GM12878 (cell line): ENCODE measurements around the gene RBM4. TPM values are rescaled to one million over a fixed set of nuclear protein-coding genes. Genes with fewer than 3 reads are reported as not detected.

Experiments
- ATAC-seq: fragments of 200-7000 bp; cut with Tn5 transposase; 3 replicates; pipeline ENCODE4 v1.9.1; 2020; ENCODE audit warnings: mild to moderate bottlenecking, moderate library complexity
- BruUV-seq: library from RNA; stranded (reverse); fragments of 400-500 nt; replicated peaks from 2 replicates; lab custom pipeline; 2021; lab: Mats Ljungman, UMichigan
- CTCF ChIA-PET: fragments of 300-600 bp; sonication (Branson Sonifier 250); formaldehyde crosslinking; extraction: SDS; loops from one replicate; lab custom pipeline; 2021; ENCODE audit warnings: inconsistent platforms; lab: Yijun Ruan, JAX
- POLR2A ChIA-PET: fragments of 350-600 bp; formaldehyde crosslinking; extraction: SDS; loops from one replicate; lab custom pipeline; 2021; ENCODE audit warnings: inconsistent platforms; lab: Charles Lee
- RAD21 ChIA-PET: fragments of 300-600 bp; sonication (Branson Sonifier 250); formaldehyde crosslinking; loops from one replicate; lab custom pipeline; 2023; ENCODE audit warnings: antibody characterized with exemption; ENCODE audit not compliant: unreplicated experiment; lab: Charles Lee
- SMC1A ChIA-PET: fragments of 300-600 bp; sonication (Branson Sonifier 250); formaldehyde crosslinking; loops from one replicate; lab custom pipeline; 2023; ENCODE audit not compliant: unreplicated experiment, uncharacterized antibody; lab: Charles Lee
- DNase-seq: peaks from one replicate; pipeline ENCODE4 v3.0.0-alpha.2; 2011; ENCODE audit warnings: low read depth, low spot score
- FAIRE-seq: peaks from 3 replicates; lab custom pipeline; 2011; peaks lifted over from hg19 to GRCh38; lab: Jason Lieb, UNC
- H2AFZ ChIP-seq: 2 replicates; pipeline ENCODE4 v1.6.0; 2011; ENCODE audit warnings: low read depth, low read length, control low read depth; ENCODE audit not compliant: control insufficient read depth
- H3K27ac ChIP-seq: 2 replicates; pipeline ENCODE4 v1.5.1; 2011; ENCODE audit warnings: control low read depth; ENCODE audit not compliant: control insufficient read depth, insufficient read depth
- H3K27me3 ChIP-seq, 2 experiments: replicated peaks in 1 of 2; 2 replicates each; pipeline versions ENCODE4 v1.6.0 to v1.6.1; 2011; ENCODE audit warnings: low read length in 1 of 2; ENCODE audit not compliant: control insufficient read depth in 2 of 2, insufficient read depth in 2 of 2
- H3K36me3 ChIP-seq, 2 experiments: 2 replicates each; pipeline ENCODE4 v1.5.1; 2011; ENCODE audit warnings: low read length in 1 of 2; ENCODE audit not compliant: control insufficient read depth in 2 of 2, insufficient read depth in 2 of 2
- H3K4me1 ChIP-seq: 2 replicates; pipeline ENCODE4 v1.6.1; 2011; ENCODE audit warnings: mild to moderate bottlenecking, low read length, moderate library complexity, mixed read lengths; ENCODE audit not compliant: control insufficient read depth, insufficient read depth
- H3K4me2 ChIP-seq: 2 replicates; pipeline ENCODE4 v1.6.0; 2011; ENCODE audit warnings: control low read depth; ENCODE audit not compliant: control insufficient read depth, insufficient read depth
- H3K4me3 ChIP-seq: fragments of 200-600 bp; sonication (generic); 2 replicates; pipeline ENCODE4 v1.5.1; 2016
- H3K79me2 ChIP-seq: 2 replicates; pipeline ENCODE4 v1.6.0; 2011; ENCODE audit warnings: low read length; ENCODE audit not compliant: control insufficient read depth, insufficient read depth
- H3K9ac ChIP-seq: 2 replicates; pipeline ENCODE4 v1.8.0; 2011; ENCODE audit warnings: low read length, control low read depth, mixed read lengths; ENCODE audit not compliant: control insufficient read depth, insufficient read depth
- H3K9me3 ChIP-seq: replicated peaks from 3 replicates; pipeline ENCODE4 v1.5.1; 2011; ENCODE audit warnings: mild to moderate bottlenecking, low read length; ENCODE audit not compliant: control insufficient read depth, insufficient read depth
- H4K20me1 ChIP-seq: 2 replicates; pipeline ENCODE4 v1.6.0; 2011; ENCODE audit not compliant: control insufficient read depth, insufficient read depth
- ATF7 ChIP-seq: fragments of 450-650 bp; IDR thresholded peaks from 2 replicates; pipeline ENCODE4 v1.6.1; 2016; ENCODE audit warnings: low read depth, mild to moderate bottlenecking
- CBFB ChIP-seq: IDR thresholded peaks from 2 replicates; pipeline ENCODE4 v1.6.1; 2016; ENCODE audit warnings: antibody characterized with exemption, low read depth
- CBX5 ChIP-seq: sonication (generic); IDR thresholded peaks from 2 replicates; pipeline ENCODE4 v1.6.1; 2016; ENCODE audit warnings: low read depth, moderate library complexity, mild to moderate bottlenecking, inconsistent platforms
- GATAD2B ChIP-seq: fragments of 450-650 bp; conservative IDR thresholded peaks from 2 replicates; pipeline ENCODE4 v1.6.1; 2017; ENCODE audit warnings: low read depth, mild to moderate bottlenecking, moderate library complexity
- HDAC6 ChIP-seq: fragments of 200-600 bp; sonication (generic); IDR thresholded peaks from one replicate; pipeline ENCODE4 v1.8.0; 2017; ENCODE audit warnings: antibody characterized with exemption; ENCODE audit not compliant: unreplicated experiment
- IKZF1 ChIP-seq: fragments of 450-650 bp; conservative IDR thresholded peaks from 2 replicates; pipeline ENCODE4 v1.6.1; 2017; ENCODE audit warnings: antibody characterized with exemption, mild to moderate bottlenecking
- MTA2 ChIP-seq: fragments of 450-650 bp; IDR thresholded peaks from 2 replicates; pipeline ENCODE4 v1.6.1; 2016; ENCODE audit warnings: low read depth, mild to moderate bottlenecking, moderate library complexity
- PAX8 ChIP-seq: fragments of 450-650 bp; IDR thresholded peaks from 2 replicates; pipeline ENCODE4 v1.6.1; 2017; ENCODE audit warnings: mild to moderate bottlenecking, moderate library complexity
- RUNX3 ChIP-seq: IDR thresholded peaks from 2 replicates; pipeline ENCODE4 v1.6.1; 2012; ENCODE audit warnings: low read length, inconsistent platforms
- SIN3A ChIP-seq: IDR thresholded peaks from 2 replicates; pipeline ENCODE4 v1.6.1; 2012; ENCODE audit warnings: low read depth, low read length, improper control_type of control experiment
- SMAD5 ChIP-seq: IDR thresholded peaks from 2 replicates; pipeline ENCODE4 v1.6.1; 2016; ENCODE audit warnings: antibody characterized with exemption, low read depth
- SMC3 ChIP-seq: IDR thresholded peaks from 2 replicates; pipeline ENCODE4 v1.6.1; 2011; ENCODE audit warnings: low read length, improper control_type of control experiment, borderline replicate concordance
- SP1 ChIP-seq: IDR thresholded peaks from one replicate; pipeline ENCODE4 v1.6.1; 2011; ENCODE audit warnings: low read depth, low read length
- SUPT20H ChIP-seq: IDR thresholded peaks from 2 replicates; pipeline ENCODE4 v1.6.1; 2011; ENCODE audit warnings: low read depth, mild to moderate bottlenecking, low read length, moderate library complexity, borderline replicate concordance; ENCODE audit not compliant: control insufficient read depth
- SUZ12 ChIP-seq: fragments of 200-600 bp; sonication (generic); IDR thresholded peaks from one replicate; pipeline ENCODE4 v1.6.1; 2018; ENCODE audit warnings: antibody characterized with exemption, mild to moderate bottlenecking; ENCODE audit not compliant: unreplicated experiment
- TCF3 ChIP-seq: IDR thresholded peaks from 2 replicates; pipeline ENCODE4 v1.6.1; 2012; ENCODE audit warnings: low read depth, mild to moderate bottlenecking, low read length, borderline replicate concordance; ENCODE audit not compliant: insufficient read depth
- ZBED1 ChIP-seq: IDR thresholded peaks from 2 replicates; pipeline ENCODE4 v1.6.1; 2016; ENCODE audit warnings: borderline replicate concordance
- WGBS: methylation state at CpG from one replicate; pipeline ENCODE4 v1.1.6; 2016; ENCODE audit warnings: low lambda C conversion rate; ENCODE audit not compliant: insufficient replicate concordance, insufficient coverage; ENCODE audit errors: missing lambda C conversion rate; 5-methylcytosine and 5-hydroxymethylcytosine counted together
- in situ Hi-C: fragments of 300-500 bp; cut with MboI; formaldehyde crosslinking; loops from 9 replicates; pipeline ENCODE4 v1.14.3; 2018; ENCODE audit warnings: mixed read lengths
- intact Hi-C: fragments of 100-400 bp; cut with micrococcal nuclease; formaldehyde crosslinking; loops from one replicate; pipeline ENCODE4 v1.14.2; 2022; ENCODE audit not compliant: unreplicated experiment
- polyA plus RNA-seq, 11 experiments: library from polyadenylated mRNA; depleted of rRNA in 4 of 11; unstranded in 6 of 11; stranded (reverse) in 5 of 11; fragments of >200 nt; fragmentation: Nextera tagmentation in 4 of 11; fragmentation: Illumina TruSeq in 1 of 11; extraction: Ambion mirVana in 4 of 11; extraction: Trizol in 1 of 11; gene quantifications; 1 replicate in 1 of 11; 2 replicates in 10 of 11; pipeline versions ENCODE4 v1.2.1 to v1.2.3, GENCODE V29; 2011 to 2016; ENCODE audit warnings: inconsistent platforms in 2 of 11, missing spikeins in 2 of 11, low read depth in 1 of 11
- total RNA-seq, 4 experiments: library from RNA; depleted of rRNA in 3 of 4; stranded (reverse); fragments of >200 nt in 3 of 4; fragmentation: Illumina TruSeq in 1 of 4; extraction: Trizol in 1 of 4; gene quantifications; 2 replicates each; pipeline versions ENCODE4 v1.2.1 to v1.2.3, GENCODE V29; 2013 to 2021
- TF ChIP-seq, protein P1 (sequence below): fragments of 450-650 bp; IDR thresholded peaks from 2 replicates; pipeline ENCODE4 v1.6.1; 2016; ENCODE audit warnings: mild to moderate bottlenecking

Gene RBM4
- total and polyA plus RNA-seq, 10 of the 15 experiments (the other 5 are each of a cell fraction or from before 2014, with no cell fraction given), result 105 to 224 (median 138) TPM

DNA sequence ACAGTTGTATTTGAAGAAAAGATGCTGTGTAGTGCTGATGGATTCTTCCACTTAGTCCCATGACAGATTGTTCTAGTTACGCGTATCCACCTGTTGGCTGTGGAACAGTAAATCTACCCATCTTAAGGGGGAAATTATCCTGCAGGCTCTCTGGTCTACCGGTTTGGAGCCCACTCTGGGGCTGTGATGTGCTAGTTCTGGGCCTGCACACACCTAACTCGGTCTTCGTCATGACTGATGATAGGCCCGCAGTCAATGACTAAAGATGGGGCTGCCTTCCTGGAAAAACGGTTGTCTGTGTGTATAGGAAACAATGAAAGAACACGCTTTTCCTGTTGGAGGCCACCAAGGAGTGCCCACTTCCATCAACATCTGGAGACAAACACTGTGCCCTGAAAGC lies 45.4 kb downstream of the RBM4 start:
- H3K4me2 ChIP-seq, result no peak overlapping the region
- no peak overlapping the region for H3K9ac ChIP-seq
- ChIA-PET RAD21 (no interaction called here), SMC1A (no interaction called here), CTCF (no interaction called here), POLR2A (no interaction called here)
- H3K79me2 ChIP-seq, result no peaks in the 10 kb centered on the region
- ATAC-seq (no peak), DNase-seq (no peak), FAIRE-seq (no peak)
- no peak overlapping the region for H3K27ac ChIP-seq
- H2AFZ ChIP-seq, result no peak overlapping the region
- WGBS, result 73% methylated on average over 8 of the region's 8 CpGs
- no peaks in the 10 kb centered on the region for H3K36me3 ChIP-seq
- no peaks in the 10 kb centered on the region for H3K4me1 ChIP-seq
- in situ Hi-C loops (loop anchor here (5.0 kb wide), 1 partner anchor 277 kb away; no protein-coding TSS in a partner anchor), intact Hi-C loops (no loop called here)
- no peaks in the 10 kb centered on the region for H4K20me1 ChIP-seq
- no TSS peak for BruUV-seq
- TF ChIP-seq SUPT20H, result no peak
- TF ChIP-seq GATAD2B, result no peak
- TF ChIP-seq CBX5, result no peak
- no peak overlapping the region for H3K4me3 ChIP-seq
- H3K9me3 ChIP-seq, result no peaks in the 10 kb centered on the region
- no peaks in the 10 kb centered on the region for H3K27me3 ChIP-seq

DNA sequence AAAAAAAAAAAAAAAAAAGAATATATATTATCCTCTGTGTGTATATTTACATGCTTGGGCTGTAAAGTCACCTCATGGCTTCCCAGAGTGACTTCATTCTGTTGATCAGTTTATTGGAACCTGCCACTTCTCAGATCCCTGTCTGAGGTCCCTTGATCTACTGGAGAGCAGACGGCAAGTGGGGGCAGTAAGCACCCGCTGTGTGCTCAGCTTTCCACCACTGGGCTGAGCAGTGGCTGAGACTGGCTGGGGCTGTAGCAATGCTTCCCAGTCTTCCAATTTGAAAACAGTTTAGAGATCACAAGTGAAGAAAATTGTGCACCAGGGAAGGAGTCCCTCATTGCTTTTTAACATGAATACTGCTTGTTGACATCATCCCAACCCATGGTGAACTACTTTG lies 46.1 kb downstream of the RBM4 start:
- intact Hi-C loops, result no loop called here
- no peaks in the 10 kb centered on the region for H3K36me3 ChIP-seq
- ChIA-PET RAD21 (interaction anchor here (1.7 kb wide), 1 partner anchor 11 kb away, joined by 4 read pairs; no protein-coding TSS in a partner anchor), POLR2A (no interaction called here), SMC1A (no interaction called here), CTCF (no interaction called here)
- H3K27ac ChIP-seq, result no peak overlapping the region
- DNase-seq, result no peak
- BruUV-seq, result no TSS peak
- H3K9me3 ChIP-seq, result no peaks in the 10 kb centered on the region
- no peaks in the 10 kb centered on the region for H3K4me1 ChIP-seq
- H3K4me3 ChIP-seq, result no peak overlapping the region
- 80% methylated on average over 2 of the region's 2 CpGs for WGBS
- H3K9ac ChIP-seq, result no peak overlapping the region
- H3K4me2 ChIP-seq, result no peak overlapping the region
- H2AFZ ChIP-seq, result no peak overlapping the region
- in situ Hi-C loops, result loop anchor here (5.0 kb wide), 1 partner anchor 277 kb away; no protein-coding TSS in a partner anchor
- no peaks in the 10 kb centered on the region for H3K27me3 ChIP-seq
- no peak for ATAC-seq
- FAIRE-seq, result no peak
- H3K79me2 ChIP-seq, result no peaks in the 10 kb centered on the region
- H4K20me1 ChIP-seq, result no peaks in the 10 kb centered on the region
- TF ChIP-seq HDAC6 (no peak), CBFB (no peak), SMAD5 (no peak), RUNX3 (no peak), SMC3 (no peak), SP1 (no peak), MTA2 (no peak), ATF7 (no peak), SIN3A (no peak), ZBED1 (no peak), PAX8 (no peak), TCF3 (no peak), SUZ12 (no peak), IKZF1 (no peak)
- TF ChIP-seq, protein P1, sequence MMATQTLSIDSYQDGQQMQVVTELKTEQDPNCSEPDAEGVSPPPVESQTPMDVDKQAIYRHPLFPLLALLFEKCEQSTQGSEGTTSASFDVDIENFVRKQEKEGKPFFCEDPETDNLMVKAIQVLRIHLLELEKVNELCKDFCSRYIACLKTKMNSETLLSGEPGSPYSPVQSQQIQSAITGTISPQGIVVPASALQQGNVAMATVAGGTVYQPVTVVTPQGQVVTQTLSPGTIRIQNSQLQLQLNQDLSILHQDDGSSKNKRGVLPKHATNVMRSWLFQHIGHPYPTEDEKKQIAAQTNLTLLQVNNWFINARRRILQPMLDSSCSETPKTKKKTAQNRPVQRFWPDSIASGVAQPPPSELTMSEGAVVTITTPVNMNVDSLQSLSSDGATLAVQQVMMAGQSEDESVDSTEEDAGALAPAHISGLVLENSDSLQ, result no peak
